GM12875 (cell line): ENCODE data around the gene BDP1.
A peak's percentile ranks its signal among the peaks of the same experiment; 100 is the strongest.

Source experiments
- H3K4me3 ChIP-seq: one replicate; pipeline ENCODE4 v1.5.1; 2011; ENCODE audit warnings: low read depth, low read length, control low read depth
- TF ChIP-seq, protein P1 (sequence below): IDR thresholded peaks from 2 replicates; pipeline ENCODE4 v1.5.1; 2011; ENCODE audit warnings: low read depth, mild to moderate bottlenecking, control low read depth, inconsistent platforms, low read length, moderate library complexity, borderline replicate concordance; ENCODE audit not compliant: insufficient read depth

The BDP1 gene

DNA sequence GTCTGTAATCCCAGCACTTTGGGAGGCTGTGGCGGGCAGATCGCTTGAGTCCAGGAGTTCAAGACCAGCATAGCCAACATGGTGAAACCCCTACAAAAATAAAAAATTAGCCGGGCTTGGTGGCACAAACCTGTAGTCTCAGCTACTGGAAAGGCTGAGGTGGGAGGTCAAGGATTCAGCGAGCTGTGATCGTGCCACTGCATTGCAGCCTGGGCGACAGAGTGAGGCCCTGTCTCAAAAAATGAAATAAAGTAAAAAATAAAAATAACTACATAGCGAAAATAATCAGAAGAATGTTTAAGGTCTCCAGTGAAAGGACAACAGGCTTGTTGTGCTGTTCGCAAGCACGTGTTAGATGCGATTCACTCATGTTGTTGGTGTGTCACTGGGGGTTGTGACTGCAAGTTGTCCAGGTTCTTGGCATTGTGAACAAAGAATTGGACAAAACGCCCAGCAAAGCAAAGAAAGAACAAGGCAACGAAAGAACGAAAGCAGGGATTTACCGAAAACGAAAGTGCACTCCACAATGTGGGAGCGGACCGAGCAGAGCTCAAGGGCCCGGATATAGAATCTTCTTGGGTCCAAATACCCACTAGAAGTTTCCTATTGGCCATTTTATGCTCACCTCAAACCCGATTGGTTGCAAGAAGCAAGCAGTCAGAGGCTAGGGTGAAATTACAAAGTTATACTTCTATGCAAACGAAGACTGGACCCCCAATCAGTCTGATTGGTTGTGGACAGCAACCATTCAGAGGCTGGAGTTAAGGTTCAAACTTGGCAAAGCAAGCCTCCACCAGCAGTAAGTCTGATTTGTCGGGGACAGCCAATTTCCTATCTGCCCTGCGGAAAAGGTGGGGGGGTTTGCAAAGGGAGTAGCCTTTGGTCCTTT, 130.8 kb downstream of the BDP1 start:
- TF ChIP-seq, protein P1, sequence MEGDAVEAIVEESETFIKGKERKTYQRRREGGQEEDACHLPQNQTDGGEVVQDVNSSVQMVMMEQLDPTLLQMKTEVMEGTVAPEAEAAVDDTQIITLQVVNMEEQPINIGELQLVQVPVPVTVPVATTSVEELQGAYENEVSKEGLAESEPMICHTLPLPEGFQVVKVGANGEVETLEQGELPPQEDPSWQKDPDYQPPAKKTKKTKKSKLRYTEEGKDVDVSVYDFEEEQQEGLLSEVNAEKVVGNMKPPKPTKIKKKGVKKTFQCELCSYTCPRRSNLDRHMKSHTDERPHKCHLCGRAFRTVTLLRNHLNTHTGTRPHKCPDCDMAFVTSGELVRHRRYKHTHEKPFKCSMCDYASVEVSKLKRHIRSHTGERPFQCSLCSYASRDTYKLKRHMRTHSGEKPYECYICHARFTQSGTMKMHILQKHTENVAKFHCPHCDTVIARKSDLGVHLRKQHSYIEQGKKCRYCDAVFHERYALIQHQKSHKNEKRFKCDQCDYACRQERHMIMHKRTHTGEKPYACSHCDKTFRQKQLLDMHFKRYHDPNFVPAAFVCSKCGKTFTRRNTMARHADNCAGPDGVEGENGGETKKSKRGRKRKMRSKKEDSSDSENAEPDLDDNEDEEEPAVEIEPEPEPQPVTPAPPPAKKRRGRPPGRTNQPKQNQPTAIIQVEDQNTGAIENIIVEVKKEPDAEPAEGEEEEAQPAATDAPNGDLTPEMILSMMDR = no peak
- H3K4me3 ChIP-seq = peak overlapping the region; percentile 93

GRCh38 chr5:71586941-71587765, 131.7 kb downstream of the BDP1 start, which contains the start of gene MCCC2:
TSS of gene MCCC2 (plus strand) at chr5:71587340. CDS start at chr5:71587426, 86 bp downstream.
- TF ChIP-seq, protein P1 = no peak
- peak within 1 kb of the TSS; percentile 93 for H3K4me3 ChIP-seq

GRCh38 chr5:71587766-71588532, 132.5 kb downstream of the BDP1 start:
- H3K4me3 ChIP-seq = peak overlapping the region; percentile 93
- TF ChIP-seq, protein P1 = no peak

GRCh38 chr5:71588533-71588885, 133.1 kb downstream of the BDP1 start:
- H3K4me3 ChIP-seq = no peak overlapping the region
- TF ChIP-seq, protein P1 = no peak

GRCh38 chr5:71589903-71590302, 134.5 kb downstream of the BDP1 start:
- H3K4me3 ChIP-seq = no peak overlapping the region

GRCh38 chr5:71591100-71591499, 135.6 kb downstream of the BDP1 start:
- no peak overlapping the region for H3K4me3 ChIP-seq
- TF ChIP-seq, protein P1 = no peak

More at GRCh38 chr5:71589903-71590302, 134.5 kb downstream of the BDP1 start:
- TF ChIP-seq, protein P1 = no peak
